ENCODE measurements around the gene ASL.
A peak's percentile ranks its signal among the peaks of the same experiment; 100 is the strongest.
"Not testable (repeated sequence)": the region's sequence is repeated elsewhere in the genome, so short reads cannot be mapped to it uniquely, and the experiment has no call there.

Gene ASL

DNA sequence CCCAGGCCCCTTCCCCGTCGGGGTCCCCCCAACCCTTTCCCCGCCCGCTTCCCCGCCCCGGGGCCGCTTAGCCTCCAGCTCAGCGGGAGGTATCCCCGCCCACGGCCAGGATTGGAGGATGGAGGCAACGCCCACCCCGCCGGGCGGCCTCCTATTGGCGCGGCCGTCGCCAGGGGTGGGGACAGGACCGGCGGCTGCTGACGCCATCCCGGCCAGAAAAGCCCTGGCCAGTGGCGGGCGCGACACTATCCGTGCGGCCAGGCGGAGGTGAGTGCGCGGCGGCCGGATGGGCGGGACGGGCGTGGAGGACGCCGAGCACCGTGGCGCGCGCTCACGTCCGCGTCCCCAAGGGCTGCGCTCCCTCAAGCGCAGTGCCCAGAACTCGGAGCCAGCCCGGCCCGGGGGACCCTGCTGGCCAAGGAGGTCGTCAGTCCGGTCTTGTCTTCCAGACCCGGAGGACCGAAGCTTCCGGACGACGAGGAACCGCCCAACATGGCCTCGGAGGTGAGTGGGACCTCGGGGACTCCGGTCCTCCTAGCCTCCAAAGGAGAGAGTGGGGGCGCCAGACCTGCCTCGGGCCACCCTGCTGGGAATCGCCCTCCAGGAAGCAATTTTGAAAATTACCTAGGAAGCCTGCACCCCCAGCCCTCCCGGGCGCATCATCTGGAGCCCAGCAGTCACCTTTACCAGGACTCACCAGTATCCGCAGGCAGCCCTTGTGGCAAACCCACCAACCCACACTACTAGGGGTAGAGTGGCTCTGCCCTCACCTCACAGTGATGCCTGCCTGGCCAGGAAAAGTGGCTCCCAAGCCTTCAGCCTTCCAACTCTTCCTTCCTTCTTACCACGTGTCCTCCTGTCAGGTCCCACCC is at the start of gene ASL:
Gene ASL, plus strand, starts transcription at position 230 of the 872 bp plus-strand sequence. Its CDS starts 263 bp downstream, at position 493.
- peak; percentile 80 for DNase-seq (ENCODE audit: low read depth)

DNA sequence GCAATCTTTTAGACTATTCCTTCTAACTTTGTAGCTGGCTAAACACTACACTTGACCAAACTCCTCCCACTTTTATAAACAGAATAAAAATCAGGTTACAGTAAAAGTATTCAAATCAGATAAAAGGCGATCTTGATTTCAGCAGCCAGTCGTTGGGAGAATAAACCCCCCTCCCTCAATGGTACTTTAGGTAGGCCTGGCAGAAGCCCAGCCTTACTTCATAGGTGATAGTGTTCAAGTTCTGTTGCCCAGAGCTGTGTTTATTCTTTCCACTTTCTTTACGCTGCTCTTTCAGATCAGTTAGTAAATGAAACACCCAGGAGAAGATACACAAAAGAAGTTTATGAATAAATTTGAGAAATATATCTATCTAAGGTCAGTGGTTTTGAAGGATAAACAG is 47.3 kb upstream of the ASL start:
- DNase-seq (ENCODE audit: low read depth): not testable (repeated sequence)

DNA sequence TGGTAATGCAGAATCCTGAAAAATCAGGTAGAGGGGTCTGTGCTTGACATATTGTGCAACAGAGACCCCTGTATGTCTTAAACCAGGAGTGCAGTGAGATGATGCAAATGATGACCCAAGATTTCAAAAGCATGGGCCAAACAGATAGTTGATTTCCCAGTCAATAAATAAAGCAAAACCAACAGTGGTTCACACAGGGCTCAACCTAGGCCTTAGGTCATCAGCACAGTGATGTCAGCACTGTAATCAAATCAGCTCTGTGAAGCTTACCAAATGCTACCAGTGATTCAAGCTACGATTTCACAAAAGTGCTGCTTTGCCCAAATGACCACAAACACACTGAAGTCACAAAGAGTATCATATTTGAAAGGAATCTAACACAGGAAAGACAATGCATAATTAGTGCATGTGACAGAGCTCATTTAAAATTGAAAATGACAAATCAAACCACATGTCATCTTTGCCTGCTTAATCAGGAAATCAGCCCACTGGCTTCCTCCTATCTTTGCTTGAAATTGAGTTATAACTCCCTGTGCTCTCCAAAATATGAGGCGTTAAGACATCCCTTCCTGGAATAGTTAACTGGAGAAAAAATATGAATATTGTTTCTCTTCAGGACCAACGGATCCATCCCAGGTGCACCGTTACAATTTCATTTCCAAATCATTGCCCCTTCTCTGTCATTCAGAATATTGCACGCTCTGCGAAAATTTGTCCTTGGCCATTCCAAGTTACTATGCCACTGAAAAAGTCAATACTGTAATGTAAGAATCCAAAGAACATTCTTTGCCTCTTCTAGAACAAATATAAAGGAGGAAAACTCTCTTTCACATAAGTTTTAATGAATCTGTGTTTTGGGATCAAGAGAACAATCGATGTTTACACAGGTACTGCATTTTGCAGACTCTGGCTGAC is 41.9 kb upstream of the ASL start:
- no peak for DNase-seq (ENCODE audit: low read depth)

DNA sequence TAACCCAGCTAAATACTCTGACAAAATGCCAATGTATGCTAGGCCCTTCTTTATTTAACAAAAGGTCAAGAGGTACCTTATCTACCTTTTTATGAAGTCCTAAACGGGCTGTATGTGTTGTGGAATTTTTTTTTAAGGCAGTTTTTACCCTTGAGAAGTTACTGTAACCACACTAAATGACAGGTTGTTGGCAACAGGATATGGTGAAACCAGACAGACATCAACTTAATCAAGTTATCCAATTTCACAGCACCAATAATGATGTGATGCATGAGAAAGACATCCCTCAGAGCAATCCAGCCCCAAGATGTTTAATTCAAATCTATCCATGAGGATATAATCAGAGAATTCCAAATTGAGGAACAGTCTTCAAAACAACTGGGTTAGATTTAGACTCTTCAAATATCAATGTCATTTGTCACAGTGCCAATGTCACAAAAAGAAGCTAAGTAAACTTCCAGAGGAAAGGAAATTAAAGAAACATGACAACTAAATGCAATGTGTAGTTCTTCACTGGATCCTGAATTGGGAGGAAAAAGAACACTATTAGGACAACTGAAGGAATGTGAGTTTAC is 41.1 kb upstream of the ASL start:
- DNase-seq (ENCODE audit: low read depth): not testable (repeated sequence)

DNA sequence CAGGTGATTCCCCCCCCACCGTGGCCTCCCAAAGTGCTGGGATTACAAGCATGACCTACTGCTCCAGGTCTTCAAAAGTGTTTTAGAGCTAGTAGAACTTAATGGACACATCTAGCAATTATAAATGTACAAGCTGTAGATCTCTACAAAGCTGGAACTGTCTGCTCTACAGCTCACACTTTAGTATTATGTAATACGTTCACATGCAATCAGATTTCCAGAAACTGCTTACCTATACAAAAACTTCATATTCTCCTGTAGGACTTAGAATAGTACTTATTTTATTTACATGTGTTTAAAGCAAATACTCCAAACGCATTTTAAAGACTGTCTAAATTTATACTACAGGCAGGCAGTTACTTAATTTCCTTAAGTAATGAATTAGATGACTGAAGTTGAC is 39.2 kb upstream of the ASL start:
- no peak for DNase-seq (ENCODE audit: low read depth)

DNA sequence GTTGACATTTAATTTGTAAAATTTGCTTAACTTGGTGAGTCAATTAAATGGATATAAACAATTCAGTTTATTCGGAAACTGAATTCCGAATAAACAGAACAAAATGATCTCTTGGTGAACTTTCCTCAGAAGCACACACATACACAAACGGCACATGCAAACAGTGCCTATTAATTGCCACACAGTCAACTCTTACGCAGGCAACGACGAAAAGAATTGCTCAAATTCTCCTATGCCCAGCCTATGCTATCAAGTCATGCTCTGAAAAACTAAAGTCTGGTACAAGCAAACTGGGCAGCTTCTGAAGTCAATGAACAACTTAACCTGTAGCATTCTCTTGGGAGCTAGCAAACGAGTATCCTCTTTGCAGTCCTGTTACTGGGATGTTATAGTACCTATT is 38.8 kb upstream of the ASL start:
- no peak for DNase-seq (ENCODE audit: low read depth)

DNA sequence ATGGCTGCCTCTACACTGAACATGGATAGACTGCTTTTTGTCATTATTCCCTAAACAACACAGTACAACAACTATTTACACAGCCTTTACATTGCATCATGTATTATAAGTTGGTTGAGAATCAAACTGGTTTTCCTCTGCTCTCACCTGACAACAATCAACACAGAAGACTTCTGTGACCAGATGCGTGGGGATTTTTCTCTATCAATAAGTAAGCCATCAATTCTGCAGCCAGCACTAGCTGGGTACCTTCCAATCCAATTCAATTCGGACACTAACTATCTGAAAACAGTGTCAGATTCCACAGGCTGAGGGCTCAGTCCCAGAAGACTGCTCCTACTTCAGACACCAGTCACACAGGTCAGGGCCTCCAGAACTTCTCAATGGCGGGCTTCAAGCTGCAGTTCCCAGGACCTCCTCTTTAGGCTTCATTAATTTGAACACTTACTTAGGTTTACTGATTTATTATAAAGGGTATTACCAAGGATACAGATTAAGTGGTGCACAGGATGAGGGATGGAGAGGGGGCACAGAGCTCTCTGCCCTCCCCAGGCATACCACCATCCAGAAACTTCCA is 36.4 kb upstream of the ASL start:
- no peak for DNase-seq (ENCODE audit: low read depth)

DNA sequence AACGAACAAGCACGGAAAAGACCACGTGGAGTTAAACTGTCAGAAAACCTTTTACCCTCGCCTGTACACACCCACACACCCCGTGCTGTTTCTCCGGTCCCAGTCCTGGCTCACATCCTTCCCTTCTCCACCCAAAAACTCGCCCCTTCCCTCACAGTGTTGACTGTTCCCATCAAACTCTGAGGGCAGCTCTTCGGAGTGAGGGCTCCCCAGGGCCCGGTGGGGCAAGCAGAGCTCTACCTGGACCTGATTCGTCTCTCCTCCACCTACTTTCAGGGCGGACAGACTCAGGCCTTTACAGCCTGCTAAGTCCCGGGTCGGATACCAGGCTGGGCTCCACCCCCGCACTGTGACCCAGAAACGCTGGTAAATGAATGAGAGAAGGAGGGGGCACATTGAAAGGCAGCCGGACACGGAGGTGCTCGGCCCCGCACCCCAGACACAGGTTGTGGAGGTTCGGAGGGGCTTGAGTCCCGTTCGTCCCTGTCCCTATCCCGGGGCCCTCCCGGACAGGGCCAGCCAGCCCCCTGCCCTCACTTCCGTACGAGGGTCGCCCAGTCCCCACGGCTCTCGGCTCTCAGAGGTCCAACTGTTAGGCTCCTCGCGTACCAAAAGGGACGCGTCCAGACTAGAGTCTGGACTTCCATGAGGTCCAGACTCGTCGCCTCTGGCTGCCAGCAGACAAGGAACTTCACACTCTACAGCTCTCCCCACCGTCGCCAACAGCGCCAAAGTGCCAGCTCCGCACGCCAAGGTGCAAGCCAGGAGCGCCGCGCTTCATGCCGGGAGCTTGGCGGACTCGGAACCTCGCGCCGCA is 31.7 kb upstream of the ASL start:
- no peak for DNase-seq (ENCODE audit: low read depth)

DNA sequence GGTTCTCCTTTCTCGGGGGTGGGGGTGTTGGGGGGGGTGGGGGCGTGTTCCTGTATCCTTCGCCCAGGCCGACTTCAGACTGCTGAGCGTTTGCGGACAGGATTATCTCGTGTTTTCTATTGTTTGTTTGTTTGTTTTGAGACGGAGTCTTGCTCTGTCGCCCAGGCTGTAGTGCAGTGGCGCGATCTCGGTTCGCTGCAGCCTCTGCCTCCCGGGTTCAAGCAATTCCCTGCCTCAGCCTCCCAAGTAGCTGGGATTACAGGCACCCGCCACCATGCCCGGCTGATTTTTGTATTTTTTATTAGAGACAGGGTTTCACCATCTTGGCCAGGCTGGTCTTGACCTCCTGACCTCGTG is 31.1 kb upstream of the ASL start:
- not testable (repeated sequence) for DNase-seq (ENCODE audit: low read depth)

DNA sequence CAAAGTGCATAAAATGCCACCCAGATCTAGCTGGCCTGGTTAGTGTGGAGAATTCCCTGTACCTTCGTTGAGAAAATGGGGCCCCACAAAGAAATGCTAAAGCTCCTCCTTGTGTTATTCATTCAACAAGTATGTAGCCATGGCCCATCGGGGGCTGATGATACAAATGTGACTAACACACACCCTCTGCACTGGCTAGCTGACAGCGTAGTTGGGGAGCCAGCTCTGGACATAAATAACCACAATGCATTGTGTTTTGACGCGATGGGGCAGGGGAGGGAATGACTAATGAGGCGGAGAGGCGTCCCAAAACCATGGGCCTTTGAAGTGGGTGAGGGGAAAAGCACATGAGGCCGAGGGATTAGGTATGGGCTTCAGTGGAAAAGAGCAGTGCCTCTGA is 28.2 kb upstream of the ASL start:
- DNase-seq (ENCODE audit: low read depth): no peak

DNA sequence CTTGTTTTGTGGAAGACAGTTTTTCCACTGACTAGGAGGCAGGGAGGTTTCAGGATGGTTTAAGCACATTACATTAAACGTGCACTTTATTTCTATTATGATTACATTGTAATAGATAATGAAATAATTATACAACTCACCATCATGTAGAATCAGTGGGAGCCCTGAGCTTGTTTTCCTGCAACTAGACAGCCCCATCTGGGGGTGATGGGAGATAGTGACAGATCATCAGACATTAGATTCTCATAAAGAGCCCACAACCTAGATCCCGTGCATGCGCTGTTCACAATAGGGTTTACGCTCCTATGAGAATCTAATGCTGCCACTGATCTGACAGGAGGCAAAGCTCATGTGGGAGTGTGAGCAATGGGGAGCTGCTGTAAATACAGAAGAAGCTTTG is 25.7 kb upstream of the ASL start:
- not testable (repeated sequence) for DNase-seq (ENCODE audit: low read depth)

DNA sequence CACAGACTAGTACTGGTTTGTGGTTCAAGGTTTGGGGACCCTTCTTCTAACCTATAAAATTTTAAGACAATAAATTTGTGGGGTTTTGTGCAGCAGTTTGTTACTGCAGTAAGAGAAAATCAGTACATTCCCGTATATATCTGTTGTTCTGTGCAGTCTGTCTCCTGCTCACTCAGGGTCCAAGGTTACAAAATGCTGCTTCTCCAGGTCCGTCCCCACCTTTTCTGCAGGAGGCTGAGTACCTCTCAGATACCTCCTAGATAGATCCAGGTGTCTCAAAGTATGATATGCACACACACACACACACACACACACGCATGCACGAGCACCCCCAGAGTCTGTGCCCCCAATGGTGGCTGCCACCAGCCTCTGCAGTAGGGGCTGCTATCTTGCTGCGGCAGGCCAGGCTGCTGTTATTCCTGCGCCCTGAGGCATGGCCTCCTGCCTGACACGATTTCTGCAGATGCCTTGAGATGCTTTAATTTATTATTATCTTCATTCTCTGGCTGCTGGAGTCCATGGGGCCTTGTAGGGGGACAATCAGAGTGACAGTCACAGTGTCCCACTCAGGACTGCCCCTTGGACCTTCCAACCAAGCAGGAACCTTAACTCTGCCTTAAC is 25.2 kb upstream of the ASL start:
- no peak for DNase-seq (ENCODE audit: low read depth)

DNA sequence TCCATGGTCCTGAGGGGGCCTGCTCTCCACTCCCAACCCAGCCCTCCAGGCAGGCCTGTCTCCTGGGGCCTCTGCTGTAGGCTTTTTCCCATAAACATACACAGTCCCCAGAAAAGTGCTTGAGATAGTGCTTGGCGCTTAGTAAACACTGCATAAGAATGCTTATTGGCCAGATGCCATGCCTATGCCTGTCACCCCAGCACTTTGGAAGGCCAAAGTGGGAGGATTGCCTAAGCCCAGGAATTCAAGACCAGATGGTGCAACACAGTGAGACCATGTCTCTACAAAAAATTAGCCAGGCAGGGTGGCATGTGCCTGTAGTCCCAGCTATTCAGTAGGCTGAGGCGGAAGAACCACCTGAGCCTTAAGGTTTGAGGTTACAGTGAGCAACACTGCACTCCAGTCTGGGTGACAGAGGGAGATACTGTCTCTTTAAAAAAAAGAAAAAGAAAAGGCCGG is 24.6 kb upstream of the ASL start:
- DNase-seq (ENCODE audit: low read depth): no peak

DNA sequence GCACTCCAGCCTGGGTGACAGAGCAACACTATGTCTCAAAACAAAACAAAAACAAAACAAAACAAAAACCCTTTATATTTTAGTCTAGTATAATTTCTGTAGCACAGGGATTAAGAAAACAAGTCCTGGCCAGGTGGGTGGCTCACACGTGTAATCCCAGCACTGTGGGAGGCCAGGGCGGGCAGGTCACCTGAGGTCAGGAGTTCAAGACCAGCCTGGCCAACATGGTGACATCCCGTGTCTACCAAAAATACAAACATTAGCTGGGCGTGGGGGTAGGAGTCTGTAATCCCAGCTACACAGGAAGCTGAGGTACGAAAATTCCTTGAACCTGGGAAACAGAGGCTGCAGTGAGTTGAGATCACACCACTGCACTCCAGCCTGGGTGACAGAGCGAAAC is 23.2 kb upstream of the ASL start:
- no peak for DNase-seq (ENCODE audit: low read depth)

DNA sequence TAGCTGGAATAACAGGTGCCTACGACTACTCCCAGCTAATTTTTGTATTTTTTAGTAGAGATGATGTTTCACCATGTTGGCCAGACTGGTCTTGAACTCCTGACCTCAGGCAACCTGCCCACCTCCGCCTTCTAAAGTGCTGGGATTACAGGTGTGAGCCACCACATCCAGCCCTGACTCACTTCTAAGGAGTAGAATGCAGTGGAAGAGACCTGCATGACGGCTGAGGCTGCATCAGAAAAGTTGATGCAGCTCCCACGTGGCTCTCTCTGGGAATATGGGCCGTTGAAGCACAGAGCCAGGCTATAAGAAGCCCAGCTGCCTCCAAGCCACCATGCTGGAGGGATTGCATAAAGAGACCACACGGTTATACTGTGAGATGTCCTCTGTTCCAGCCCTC is 21.6 kb upstream of the ASL start:
- no peak for DNase-seq (ENCODE audit: low read depth)

DNA sequence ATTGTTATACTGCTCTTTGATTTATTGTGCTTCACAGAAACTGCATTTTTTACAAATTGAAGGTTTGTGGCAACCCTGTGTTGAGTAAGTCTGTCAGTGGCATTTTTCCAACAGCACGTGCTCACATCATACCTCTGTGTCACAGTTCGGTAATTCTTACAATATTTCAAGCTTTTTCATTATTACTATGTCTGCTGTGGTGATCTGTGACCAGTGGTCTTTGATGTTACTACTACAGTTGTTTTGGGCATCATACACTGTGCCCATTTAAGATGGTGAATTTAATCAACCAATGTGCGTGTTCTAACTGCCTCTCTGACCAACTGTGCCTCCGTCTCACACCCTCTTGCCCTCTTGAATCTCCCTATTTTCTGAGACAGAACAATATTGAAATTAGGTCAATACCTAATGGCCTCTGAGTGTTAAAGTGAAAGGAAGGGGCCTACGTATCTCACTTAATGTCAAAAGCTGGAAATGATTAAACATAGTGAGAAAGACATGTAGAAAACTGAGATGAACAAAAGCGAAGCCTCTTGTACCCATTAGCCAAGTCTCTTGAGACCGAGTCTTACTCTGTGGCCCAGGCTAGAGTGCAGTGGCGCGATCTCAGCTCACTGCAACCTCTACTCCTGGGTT is 20.2 kb upstream of the ASL start:
- no peak for DNase-seq (ENCODE audit: low read depth)

DNA sequence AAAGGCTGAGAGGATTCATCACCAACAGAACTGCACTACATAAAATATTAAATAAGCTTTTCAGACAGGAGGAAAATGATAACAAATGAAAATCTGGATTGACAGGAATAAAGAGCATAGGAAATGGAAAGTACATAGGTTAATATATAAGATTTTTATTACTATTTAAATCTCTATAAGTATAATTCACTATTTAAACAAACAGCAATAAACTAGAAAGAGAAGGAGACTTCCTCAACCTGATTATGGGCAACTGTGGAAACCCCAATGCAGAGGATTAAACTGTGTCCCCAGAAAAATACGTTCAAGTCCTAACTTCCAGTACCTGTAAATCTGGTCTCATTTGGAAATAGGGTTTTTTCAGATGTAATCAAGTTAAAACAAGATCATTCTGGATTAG is 14.8 kb upstream of the ASL start:
- DNase-seq (ENCODE audit: low read depth): no peak

DNA sequence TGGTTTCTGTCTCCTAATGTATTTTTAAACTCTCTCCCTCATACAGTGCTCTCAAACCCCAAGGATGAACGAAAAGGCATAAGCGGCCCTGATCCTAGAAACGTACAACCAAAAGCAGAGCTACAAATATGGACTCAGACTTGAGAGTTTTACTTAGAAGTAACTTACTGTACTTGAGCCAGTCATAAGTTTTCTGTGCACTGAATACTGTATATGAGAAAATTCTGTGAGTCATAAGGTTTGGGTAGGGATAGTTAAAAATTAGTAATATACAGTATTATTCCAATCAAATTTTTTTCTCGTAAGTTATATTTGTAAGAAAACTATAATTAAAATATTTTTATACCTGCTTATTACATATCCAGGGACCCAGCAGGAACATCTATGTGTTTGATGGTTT is 5.9 kb upstream of the ASL start:
- DNase-seq (ENCODE audit: low read depth): no peak

DNA sequence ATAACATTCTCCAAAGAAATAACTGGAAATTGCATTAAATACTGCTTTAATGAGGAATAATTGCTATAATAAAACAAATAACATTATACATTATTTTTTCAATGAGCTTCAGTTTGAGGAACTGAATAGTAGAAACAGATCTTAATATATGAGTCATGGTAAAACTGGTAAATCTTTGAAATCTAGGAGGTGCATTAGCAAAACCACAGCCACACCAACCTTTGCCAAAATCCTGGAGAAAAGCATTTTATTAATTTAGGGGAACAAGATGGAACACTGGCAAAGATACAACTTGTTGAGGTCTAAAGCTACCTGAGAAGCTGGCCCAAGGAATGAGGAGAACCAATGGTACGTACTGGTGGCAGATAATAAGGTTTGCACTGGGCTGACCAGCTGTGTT is 5.4 kb upstream of the ASL start:
- DNase-seq (ENCODE audit: low read depth): no peak

DNA sequence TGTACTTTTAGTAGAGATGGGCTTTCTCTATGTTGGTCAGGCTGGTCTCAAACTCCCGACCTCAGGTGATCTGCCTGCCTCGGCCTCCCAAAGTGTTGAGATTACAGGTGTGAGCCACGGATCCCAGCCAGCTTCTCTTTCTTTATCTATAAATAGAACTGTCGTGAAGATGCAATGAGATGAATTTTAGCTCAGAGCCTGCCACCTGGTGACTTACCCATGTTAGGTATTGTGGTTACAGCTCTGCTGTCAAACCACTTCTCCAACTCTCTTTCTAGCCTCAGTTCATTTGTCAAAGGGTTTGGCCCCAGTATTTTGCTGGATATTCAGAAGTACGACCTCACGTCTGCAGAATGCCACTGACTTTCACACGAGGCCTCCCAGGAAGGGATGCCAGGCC is 3.4 kb upstream of the ASL start:
- DNase-seq (ENCODE audit: low read depth): not testable (repeated sequence)

Data from activated gamma-delta T cell treated with anti-CD3 and anti-CD28 coated beads, Interleukin-2, amount 50 U/mL, for 16 hours (primary cell).